Neuronal stem cell (in vitro differentiated cells): ENCODE results near the gene ADAMTSL4.
"Not testable (repeated sequence)": the region's sequence is repeated elsewhere in the genome, so short reads cannot be mapped to it uniquely, and the experiment has no call there.

Experiments
- DNase-seq: peaks from one replicate; pipeline ENCODE4 v3.0.0-alpha.2; 2013; ENCODE audit warnings: low spot score
- H2AFZ ChIP-seq: one replicate; pipeline ENCODE4 v1.6.1; 2013; ENCODE audit warnings: mild to moderate bottlenecking, low read length, inconsistent platforms
- H2AK5ac ChIP-seq: 2 replicates; pipeline ENCODE4 v1.6.1; 2013; ENCODE audit warnings: low read depth, mild to moderate bottlenecking, inconsistent platforms, low read length, moderate library complexity, mixed read lengths
- H2BK120ac ChIP-seq: 2 replicates; pipeline ENCODE4 v1.6.1; 2013; ENCODE audit warnings: low read depth, mild to moderate bottlenecking, inconsistent platforms, low read length, moderate library complexity, mixed read lengths
- H2BK12ac ChIP-seq: one replicate; pipeline ENCODE4 v1.6.1; 2013; ENCODE audit warnings: low read length, inconsistent platforms
- H2BK15ac ChIP-seq: 2 replicates; pipeline ENCODE4 v1.6.1; 2013; ENCODE audit warnings: mild to moderate bottlenecking, low read length, inconsistent platforms, mixed read lengths
- H2BK5ac ChIP-seq: one replicate; pipeline ENCODE4 v1.6.1; 2013; ENCODE audit warnings: inconsistent platforms, mild to moderate bottlenecking, low read length, moderate library complexity
- H3K14ac ChIP-seq: one replicate; pipeline ENCODE4 v1.6.1; 2013; ENCODE audit warnings: low read length, inconsistent platforms
- H3K18ac ChIP-seq: 2 replicates; pipeline ENCODE4 v1.6.1; 2013; ENCODE audit warnings: low read length, inconsistent platforms
- H3K23ac ChIP-seq: 2 replicates; pipeline ENCODE4 v1.6.1; 2013; ENCODE audit warnings: low read depth, mild to moderate bottlenecking, mixed read lengths, low read length, inconsistent platforms; ENCODE audit not compliant: poor library complexity
- H3K27ac ChIP-seq: replicated peaks from 3 replicates; pipeline ENCODE4 v1.5.1; 2013; ENCODE audit warnings: low read length, inconsistent platforms
- H3K27me3 ChIP-seq, 3 experiments: 2 replicates each; pipeline ENCODE4 v1.6.1; 2013; ENCODE audit warnings: low read length in 3 of 3, mild to moderate bottlenecking in 2 of 3, inconsistent platforms in 1 of 3, low read depth in 1 of 3, mixed read lengths in 1 of 3, moderate library complexity in 1 of 3; ENCODE audit not compliant: control insufficient read depth in 3 of 3, insufficient read depth in 3 of 3
- H3K36me3 ChIP-seq, 2 donors: replicated peaks in 1 of 2; 2 replicates each; pipeline ENCODE4 v1.6.1; 2013; ENCODE audit warnings: low read length in 2 of 2; ENCODE audit not compliant: control insufficient read depth in 2 of 2, insufficient read depth in 2 of 2
- H3K4ac ChIP-seq: 2 replicates; pipeline ENCODE4 v1.6.1; 2013; ENCODE audit warnings: inconsistent platforms, mild to moderate bottlenecking, low read length, moderate library complexity
- H3K4me1 ChIP-seq, 2 donors: 1 replicate in 1 of 2; 2 replicates in 1 of 2; pipeline ENCODE4 v1.6.1; 2013; ENCODE audit warnings: low read length in 2 of 2, low read depth in 1 of 2; ENCODE audit not compliant: control insufficient read depth in 2 of 2, insufficient read depth in 1 of 2
- H3K4me2 ChIP-seq: one replicate; pipeline ENCODE4 v1.6.1; 2013; ENCODE audit warnings: mild to moderate bottlenecking, low read length, inconsistent platforms; ENCODE audit not compliant: insufficient read depth, poor library complexity, severe bottlenecking
- H3K4me3 ChIP-seq, 2 donors: 2 replicates each; pipeline ENCODE4 v1.5.1; 2013; ENCODE audit warnings: low read length in 2 of 2, mild to moderate bottlenecking in 2 of 2, inconsistent platforms in 1 of 2, moderate library complexity in 1 of 2
- H3K79me1 ChIP-seq: one replicate; pipeline ENCODE4 v1.6.1; 2013; ENCODE audit warnings: low read depth, mild to moderate bottlenecking, inconsistent platforms, low read length, moderate library complexity
- H3K9ac ChIP-seq: one replicate; pipeline ENCODE4 v1.6.1; 2013; ENCODE audit warnings: mild to moderate bottlenecking, low read depth, low read length, inconsistent platforms; ENCODE audit not compliant: poor library complexity
- H3K9me3 ChIP-seq, 2 donors: replicated peaks in 1 of 2; 2 replicates each; pipeline versions ENCODE3 to v1.6.1; 2013; ENCODE audit warnings: low read length in 2 of 2, mild to moderate bottlenecking in 2 of 2, inconsistent platforms in 1 of 2, low read depth in 1 of 2, mixed read lengths in 1 of 2, moderate library complexity in 1 of 2; ENCODE audit not compliant: control insufficient read depth in 2 of 2, insufficient read depth in 1 of 2
- H4K8ac ChIP-seq: one replicate; pipeline ENCODE4 v1.6.1; 2013; ENCODE audit warnings: low read depth, mild to moderate bottlenecking, inconsistent platforms, low read length, moderate library complexity
- H4K91ac ChIP-seq: one replicate; pipeline ENCODE4 v1.6.1; 2013; ENCODE audit warnings: low read length, low read depth, mild to moderate bottlenecking, inconsistent platforms; ENCODE audit not compliant: poor library complexity
- WGBS, 2 donors: extraction: QIAGEN DNeasy Blood & Tissue Kit; methylation state at CpG; one replicate each; pipeline ENCODE4 v1.1.7; 2013; ENCODE audit warnings: missing lambda C conversion rate in 2 of 2, mixed read lengths in 1 of 2; ENCODE audit not compliant: insufficient read length in 2 of 2, insufficient replicate concordance in 1 of 2; ENCODE audit errors: extremely low coverage in 2 of 2; 5-methylcytosine and 5-hydroxymethylcytosine counted together

The ADAMTSL4 gene

DNA sequence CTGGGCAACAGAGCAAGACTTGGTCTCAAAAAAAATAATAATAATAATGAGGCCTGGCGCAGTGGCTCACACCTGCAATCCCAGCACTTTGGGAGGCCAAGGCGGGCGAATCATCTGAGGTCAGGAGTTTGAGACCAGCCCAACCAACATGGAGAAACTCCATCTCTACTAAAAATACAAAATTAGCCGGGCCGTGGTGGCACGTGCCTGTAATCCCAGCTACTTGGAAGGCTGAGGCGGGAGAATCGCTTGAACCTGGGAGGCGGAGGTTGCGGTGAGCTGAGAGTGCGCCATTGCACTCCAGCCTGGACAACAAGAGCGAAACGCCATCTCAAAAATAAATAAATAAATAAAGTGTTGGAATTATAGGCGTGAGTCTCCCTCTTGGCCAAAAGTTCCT is 32.8 kb downstream of the ADAMTSL4 start:
- not testable (repeated sequence) for H3K4me2 ChIP-seq, H3K23ac ChIP-seq, H2AFZ ChIP-seq, H2AK5ac ChIP-seq, H3K4me1 ChIP-seq, H2BK12ac ChIP-seq, H3K9me3 ChIP-seq, H3K14ac ChIP-seq, H3K9ac ChIP-seq, DNase-seq, H3K4me3 ChIP-seq, H3K18ac ChIP-seq, H3K79me1 ChIP-seq, H3K27ac ChIP-seq, H2BK120ac ChIP-seq, H2BK5ac ChIP-seq, H3K27me3 ChIP-seq, H4K8ac ChIP-seq, H4K91ac ChIP-seq, H2BK15ac ChIP-seq, H3K4ac ChIP-seq
- no CpG with 5 or more reads among the region's 14 CpGs for WGBS, 2 donors
- peaks cover 3 to 20% of the 10 kb centered on the region in 2 donors for H3K36me3 ChIP-seq

DNA sequence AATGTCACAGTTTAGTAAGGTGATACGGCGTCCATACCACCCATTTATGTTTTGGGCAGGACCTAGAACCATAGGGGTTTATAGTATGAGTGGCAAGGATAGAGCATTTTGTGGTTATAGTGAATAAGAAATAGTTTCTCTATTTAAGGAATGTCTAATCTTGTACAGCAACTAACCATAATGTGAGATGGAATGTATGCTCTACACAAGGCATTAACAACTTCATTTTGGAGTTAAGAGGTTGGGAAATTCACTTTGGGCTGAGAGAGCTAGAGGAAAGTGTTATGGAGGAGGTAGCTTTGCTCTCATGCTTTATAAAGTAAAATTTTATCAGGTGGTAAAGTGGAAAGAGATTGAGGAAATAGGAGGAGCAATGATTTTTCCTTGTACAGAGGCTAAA is 33.2 kb downstream of the ADAMTSL4 start:
- H3K27ac ChIP-seq, result no peak overlapping the region
- no peak overlapping the region for H2BK15ac ChIP-seq
- H3K79me1 ChIP-seq, result no peaks in the 10 kb centered on the region
- no peak overlapping the region for H4K8ac ChIP-seq
- no peak overlapping the region for H3K18ac ChIP-seq
- H3K4me1 ChIP-seq, result peaks cover 0 to 4% of the 10 kb centered on the region in 2 donors
- H2BK12ac ChIP-seq, result no peak overlapping the region
- H3K23ac ChIP-seq, result no peak overlapping the region
- H4K91ac ChIP-seq, result no peak overlapping the region
- no peak overlapping the region for H2AFZ ChIP-seq
- no peaks in the 10 kb centered on the region for H3K9me3 ChIP-seq
- H2BK5ac ChIP-seq, result no peak overlapping the region
- no peak overlapping the region for H2AK5ac ChIP-seq
- no peak overlapping the region for H3K4ac ChIP-seq
- H3K4me3 ChIP-seq, result no peak overlapping the region
- no peak overlapping the region for H3K9ac ChIP-seq
- no peaks in the 10 kb centered on the region for H3K27me3 ChIP-seq
- no peak overlapping the region for H2BK120ac ChIP-seq
- DNase-seq, result no peak
- peaks cover 0 to 16% of the 10 kb centered on the region in 2 donors for H3K36me3 ChIP-seq
- WGBS, 2 donors, result no CpG with 5 or more reads among the region's 2 CpGs
- no peak overlapping the region for H3K4me2 ChIP-seq
- no peak overlapping the region for H3K14ac ChIP-seq

- no peaks in the 10 kb centered on the region for H3K27me3 ChIP-seq
- H2BK120ac ChIP-seq, result no peak overlapping the region
- peaks cover 0 to 3% of the 10 kb centered on the region in 2 donors for H3K4me1 ChIP-seq
- no peak overlapping the region for H4K8ac ChIP-seq
- H3K18ac ChIP-seq, result no peak overlapping the region
- no peak overlapping the region for H3K23ac ChIP-seq
- no peak overlapping the region for H4K91ac ChIP-seq
- peaks cover 2 to 13% of the 10 kb centered on the region in 2 donors for H3K36me3 ChIP-seq
- no peak overlapping the region for H3K14ac ChIP-seq
- no peak overlapping the region for H3K4ac ChIP-seq
- no peak overlapping the region for H2AK5ac ChIP-seq
- no peak overlapping the region for H3K4me2 ChIP-seq
- H2AFZ ChIP-seq, result no peak overlapping the region
- peaks cover 2 to 6% of the 10 kb centered on the region in 2 donors for H3K9me3 ChIP-seq
- H3K79me1 ChIP-seq, result no peaks in the 10 kb centered on the region
- no peak overlapping the region for H3K4me3 ChIP-seq
- no peak overlapping the region for H3K9ac ChIP-seq
- no peak overlapping the region for H2BK15ac ChIP-seq
- H2BK5ac ChIP-seq, result no peak overlapping the region
- H3K27ac ChIP-seq, result no peak overlapping the region
- no CpG with 5 or more reads among the region's 7 CpGs for WGBS, 2 donors
- DNase-seq, result no peak
- no peak overlapping the region for H2BK12ac ChIP-seq
These were observed 47.1 kb downstream of the ADAMTSL4 start for GRCh38 chr1:150596095-150596892.

DNA sequence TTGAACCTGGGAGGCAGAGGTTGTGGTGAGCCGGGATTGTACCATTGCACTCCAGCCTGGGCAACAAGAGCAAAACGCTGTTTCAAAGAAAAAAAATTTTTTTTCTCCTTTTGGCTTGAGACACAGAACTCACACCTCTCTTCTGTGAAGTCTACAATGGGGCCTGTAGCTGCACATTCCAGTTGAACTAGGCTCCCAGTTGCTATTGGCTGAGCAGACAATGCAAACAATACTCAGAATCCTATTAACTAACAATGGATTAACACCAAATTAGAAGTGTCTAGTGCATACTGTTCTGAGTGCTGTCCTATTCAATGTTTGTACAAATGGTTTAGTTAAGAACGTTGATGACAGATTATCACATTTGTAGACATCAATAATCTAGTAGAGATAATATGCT is 47.8 kb downstream of the ADAMTSL4 start:
- no CpG with 5 or more reads among the region's 3 CpGs for WGBS, 2 donors
- Histone ChIP-seq H3K4ac (no peak overlapping the region), H2BK5ac (no peak overlapping the region), H3K18ac (no peak overlapping the region), H3K27ac (peak overlapping the region; percentile 25), H2BK12ac (no peak overlapping the region), H3K4me3 (no peak overlapping the region), H3K27me3 (no peaks in the 10 kb centered on the region), H2AFZ (no peak overlapping the region), H2AK5ac (no peak overlapping the region), H3K9ac (no peak overlapping the region), H3K14ac (no peak overlapping the region), H3K79me1 (no peaks in the 10 kb centered on the region), H4K91ac (no peak overlapping the region), H3K9me3 (peaks cover 2 to 6% of the 10 kb centered on the region in 2 donors), H2BK120ac (no peak overlapping the region), H3K23ac (no peak overlapping the region), H4K8ac (no peak overlapping the region), H3K4me2 (no peak overlapping the region), H2BK15ac (no peak overlapping the region), H3K4me1 (peaks cover 0 to 3% of the 10 kb centered on the region in 2 donors), H3K36me3 (peaks cover 2 to 13% of the 10 kb centered on the region in 2 donors)
- no peak for DNase-seq
